Choroid plexus epithelial cell (primary cell): ENCODE measurements around the gene KIF27.

Source experiments
- DNase-seq: peaks from one replicate; pipeline ENCODE4 v3.0.0-alpha.2; 2010; ENCODE audit warnings: low read depth
- H3K4me3 ChIP-seq: 2 replicates; pipeline ENCODE4 v1.5.1; 2011; ENCODE audit warnings: low read depth, mild to moderate bottlenecking, control low read depth, low read length, moderate library complexity
- CTCF ChIP-seq: conservative IDR thresholded peaks from 2 replicates; pipeline ENCODE4 v1.5.1; 2011; ENCODE audit warnings: low read depth, mild to moderate bottlenecking, control low read depth, inconsistent platforms, low read length, moderate library complexity

Gene KIF27

DNA sequence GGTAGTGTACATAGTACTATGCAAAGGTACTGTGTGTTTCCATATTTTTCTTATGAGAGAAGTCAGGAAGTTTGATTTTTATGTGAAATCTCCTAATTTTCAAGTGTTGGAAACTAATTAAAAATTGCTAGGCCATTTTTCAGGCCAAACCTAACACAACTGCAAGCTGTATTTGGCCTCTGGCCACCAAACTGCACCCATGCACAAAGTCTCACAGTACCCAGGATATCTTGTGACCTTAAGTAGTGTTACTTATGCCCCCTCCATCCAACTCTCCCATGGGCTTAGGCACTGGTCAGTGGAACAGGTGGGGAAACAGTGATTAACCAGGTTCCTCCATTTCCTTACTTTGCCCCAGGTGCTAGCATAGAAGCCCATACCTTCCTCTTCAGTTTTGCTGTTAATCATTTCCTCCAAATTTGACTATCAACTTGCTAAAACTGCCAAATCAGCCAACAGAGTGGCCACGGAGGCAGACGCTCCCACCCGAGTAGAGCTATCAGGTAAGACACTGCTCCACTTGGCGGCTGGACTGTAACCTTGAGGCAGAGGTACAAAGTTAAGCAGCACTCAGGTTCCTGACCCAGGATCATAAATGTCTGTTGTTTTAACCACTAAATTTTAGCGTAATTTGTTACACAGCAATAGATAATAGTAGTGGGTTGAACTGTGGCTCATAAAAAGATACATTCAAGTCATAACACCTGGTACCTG, 19.5 kb upstream of the KIF27 start:
- H3K4me3 ChIP-seq: no peak overlapping the region
- no peak for DNase-seq
- no peak for TF ChIP-seq CTCF

- TF ChIP-seq CTCF: peak; percentile 68
- DNase-seq: peak; percentile 81
- no peak overlapping the region for H3K4me3 ChIP-seq
Measured at GRCh38 chr9:83937861-83938455, 16.7 kb upstream of the KIF27 start.

DNA sequence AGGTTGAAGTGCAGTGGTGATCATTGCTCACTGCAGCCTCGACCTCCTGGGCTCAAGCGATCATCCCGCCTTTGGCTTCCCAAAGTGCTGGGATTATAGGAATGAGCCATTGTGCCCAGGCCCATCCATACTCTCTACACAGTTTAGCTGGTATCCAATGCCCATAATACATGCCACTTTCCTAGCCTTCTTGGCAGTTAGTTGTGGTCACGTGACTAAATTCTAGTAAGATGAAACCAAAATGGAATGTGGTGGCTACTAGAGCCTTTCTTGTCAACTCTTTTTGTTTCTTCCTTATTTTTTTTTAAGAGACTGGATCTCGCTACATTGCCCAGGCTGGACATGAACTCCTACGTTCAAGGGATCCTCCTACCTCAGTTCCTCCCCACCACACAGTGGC, 15.3 kb upstream of the KIF27 start:
- no peak for TF ChIP-seq CTCF
- H3K4me3 ChIP-seq: no peak overlapping the region
- peak; percentile 19 for DNase-seq

DNA sequence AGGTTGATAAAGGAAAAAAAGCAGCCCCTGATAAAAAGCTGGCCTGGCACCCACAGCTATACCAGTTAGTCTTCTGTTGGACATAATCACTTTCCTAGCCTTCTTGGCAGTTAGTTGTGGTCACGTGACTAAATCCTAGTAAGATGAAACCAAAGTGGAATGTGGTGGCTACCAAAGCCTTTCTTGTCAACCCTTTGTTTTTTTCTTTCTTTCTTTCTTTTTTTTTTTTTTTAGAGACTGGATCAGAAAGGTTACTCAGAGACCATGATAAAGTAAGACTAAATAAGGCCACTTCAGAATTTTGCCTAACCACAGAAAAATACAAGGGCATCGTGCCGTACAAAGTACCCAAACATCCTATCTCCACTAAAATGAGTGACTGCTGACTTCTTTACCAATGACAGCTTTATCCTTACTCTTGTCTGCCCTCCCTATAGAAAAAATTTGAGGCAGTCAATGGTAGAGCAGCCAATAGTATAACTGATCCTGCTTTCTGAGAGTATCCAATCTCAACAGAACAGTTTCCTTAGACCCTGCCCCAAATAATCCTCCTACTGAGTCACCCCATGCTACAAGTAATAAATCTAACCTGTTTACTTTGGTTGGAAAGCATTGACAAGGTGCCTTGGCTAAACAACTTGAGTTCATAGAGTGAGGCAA, 14.2 kb upstream of the KIF27 start:
- H3K4me3 ChIP-seq: no peak overlapping the region
- peak; percentile 90 for DNase-seq
- TF ChIP-seq CTCF: no peak

GRCh38 chr9:83934569-83935275, 13.5 kb upstream of the KIF27 start:
- no peak overlapping the region for H3K4me3 ChIP-seq
- no peak for TF ChIP-seq CTCF
- peak; percentile 90 for DNase-seq

- peak; percentile 87 for DNase-seq
- TF ChIP-seq CTCF: no peak
- no peak overlapping the region for H3K4me3 ChIP-seq
Measured at GRCh38 chr9:83933790-83934189, 12.6 kb upstream of the KIF27 start.
